ENCODE results near the gene ABCG1.

Gene ABCG1

DNA sequence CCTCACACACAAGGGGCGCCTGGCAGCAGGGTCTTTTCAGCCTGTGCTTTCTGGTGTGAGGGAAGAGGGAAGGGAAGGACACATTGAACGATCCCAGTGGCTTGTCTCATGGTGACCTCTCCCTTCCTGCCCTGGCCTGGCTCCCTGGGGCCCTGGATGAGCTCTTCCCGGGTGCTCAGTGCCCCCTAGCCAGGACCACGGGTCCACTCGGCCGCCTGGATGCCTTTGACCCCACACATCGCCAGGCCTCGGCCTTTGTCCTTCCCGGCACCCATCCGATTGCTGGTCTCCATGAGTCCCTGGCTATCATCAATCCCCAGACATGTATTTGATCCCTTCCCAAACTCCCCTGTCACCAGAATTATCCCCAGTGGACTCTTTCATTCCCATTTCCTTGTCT is 102.3 kb downstream of the ABCG1 start:
- no peaks in the 10 kb centered on the region for H3K27me3 ChIP-seq (ENCODE audit: control insufficient read depth, insufficient read depth, low read length)
- no peaks in the 10 kb centered on the region for H3K79me2 ChIP-seq
- no peak overlapping the region for H3K4me3 ChIP-seq (ENCODE audit: low read depth, low read length)
- H3K9ac ChIP-seq, result no peak overlapping the region
- H3K4me1 ChIP-seq, result no peaks in the 10 kb centered on the region
- no peaks in the 10 kb centered on the region for H3K9me3 ChIP-seq (ENCODE audit: control insufficient read depth, low read length)
- H2AFZ ChIP-seq, result no peak overlapping the region
- TF ChIP-seq, protein P1, sequence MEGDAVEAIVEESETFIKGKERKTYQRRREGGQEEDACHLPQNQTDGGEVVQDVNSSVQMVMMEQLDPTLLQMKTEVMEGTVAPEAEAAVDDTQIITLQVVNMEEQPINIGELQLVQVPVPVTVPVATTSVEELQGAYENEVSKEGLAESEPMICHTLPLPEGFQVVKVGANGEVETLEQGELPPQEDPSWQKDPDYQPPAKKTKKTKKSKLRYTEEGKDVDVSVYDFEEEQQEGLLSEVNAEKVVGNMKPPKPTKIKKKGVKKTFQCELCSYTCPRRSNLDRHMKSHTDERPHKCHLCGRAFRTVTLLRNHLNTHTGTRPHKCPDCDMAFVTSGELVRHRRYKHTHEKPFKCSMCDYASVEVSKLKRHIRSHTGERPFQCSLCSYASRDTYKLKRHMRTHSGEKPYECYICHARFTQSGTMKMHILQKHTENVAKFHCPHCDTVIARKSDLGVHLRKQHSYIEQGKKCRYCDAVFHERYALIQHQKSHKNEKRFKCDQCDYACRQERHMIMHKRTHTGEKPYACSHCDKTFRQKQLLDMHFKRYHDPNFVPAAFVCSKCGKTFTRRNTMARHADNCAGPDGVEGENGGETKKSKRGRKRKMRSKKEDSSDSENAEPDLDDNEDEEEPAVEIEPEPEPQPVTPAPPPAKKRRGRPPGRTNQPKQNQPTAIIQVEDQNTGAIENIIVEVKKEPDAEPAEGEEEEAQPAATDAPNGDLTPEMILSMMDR (IDR thresholded peaks at IDR 0.05), result no peak
- no peak overlapping the region for H3K4me2 ChIP-seq (ENCODE audit: low read length)
- no peaks in the 10 kb centered on the region for H3K36me3 ChIP-seq (ENCODE audit: control insufficient read depth, insufficient read depth, low read length)
- no peak overlapping the region for H3K27ac ChIP-seq

DNA sequence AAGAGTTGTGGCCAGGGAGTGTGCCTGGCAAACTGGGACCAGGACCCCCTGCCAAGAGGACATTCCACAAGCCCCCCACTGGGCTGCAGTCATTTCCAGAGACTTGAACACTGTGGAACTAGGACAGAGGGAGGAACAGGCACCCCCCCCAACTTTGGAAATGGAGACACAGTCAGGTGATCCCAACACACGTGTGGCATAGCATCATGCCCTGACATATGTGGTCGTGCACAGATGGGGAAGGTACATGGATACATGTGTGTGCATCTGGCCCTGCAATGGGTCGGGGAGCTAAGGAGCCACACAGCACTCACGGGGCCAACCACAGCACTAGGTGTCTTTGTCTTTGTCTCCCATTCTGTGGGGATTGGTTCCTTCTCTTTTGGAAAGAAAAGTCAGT is 102.9 kb downstream of the ABCG1 start:
- Histone ChIP-seq H3K9me3 (ENCODE audit: control insufficient read depth, low read length) (no peaks in the 10 kb centered on the region), H3K27me3 (ENCODE audit: control insufficient read depth, insufficient read depth, low read length) (no peaks in the 10 kb centered on the region), H3K4me3 (ENCODE audit: low read depth, low read length) (no peak overlapping the region), H3K4me2 (ENCODE audit: low read length) (no peak overlapping the region), H3K79me2 (no peaks in the 10 kb centered on the region), H3K27ac (no peak overlapping the region), H3K36me3 (ENCODE audit: control insufficient read depth, insufficient read depth, low read length) (no peaks in the 10 kb centered on the region), H2AFZ (no peak overlapping the region), H3K9ac (no peak overlapping the region), H3K4me1 (no peaks in the 10 kb centered on the region)
- TF ChIP-seq, protein P1 (IDR thresholded peaks at IDR 0.05), result no peak

GRCh38 chr21:42324896-42325295 is 106.0 kb downstream of the ABCG1 start:
- Histone ChIP-seq H3K9ac (no peak overlapping the region), H3K9me3 (ENCODE audit: control insufficient read depth, low read length) (no peaks in the 10 kb centered on the region), H3K4me1 (no peaks in the 10 kb centered on the region), H3K4me3 (ENCODE audit: low read depth, low read length) (no peak overlapping the region), H3K36me3 (ENCODE audit: control insufficient read depth, insufficient read depth, low read length) (no peaks in the 10 kb centered on the region), H2AFZ (no peak overlapping the region), H3K27ac (no peak overlapping the region), H3K4me2 (ENCODE audit: low read length) (no peak overlapping the region), H3K79me2 (no peaks in the 10 kb centered on the region), H3K27me3 (ENCODE audit: control insufficient read depth, insufficient read depth, low read length) (no peaks in the 10 kb centered on the region)
- TF ChIP-seq, protein P1 (IDR thresholded peaks at IDR 0.05), result no peak

DNA sequence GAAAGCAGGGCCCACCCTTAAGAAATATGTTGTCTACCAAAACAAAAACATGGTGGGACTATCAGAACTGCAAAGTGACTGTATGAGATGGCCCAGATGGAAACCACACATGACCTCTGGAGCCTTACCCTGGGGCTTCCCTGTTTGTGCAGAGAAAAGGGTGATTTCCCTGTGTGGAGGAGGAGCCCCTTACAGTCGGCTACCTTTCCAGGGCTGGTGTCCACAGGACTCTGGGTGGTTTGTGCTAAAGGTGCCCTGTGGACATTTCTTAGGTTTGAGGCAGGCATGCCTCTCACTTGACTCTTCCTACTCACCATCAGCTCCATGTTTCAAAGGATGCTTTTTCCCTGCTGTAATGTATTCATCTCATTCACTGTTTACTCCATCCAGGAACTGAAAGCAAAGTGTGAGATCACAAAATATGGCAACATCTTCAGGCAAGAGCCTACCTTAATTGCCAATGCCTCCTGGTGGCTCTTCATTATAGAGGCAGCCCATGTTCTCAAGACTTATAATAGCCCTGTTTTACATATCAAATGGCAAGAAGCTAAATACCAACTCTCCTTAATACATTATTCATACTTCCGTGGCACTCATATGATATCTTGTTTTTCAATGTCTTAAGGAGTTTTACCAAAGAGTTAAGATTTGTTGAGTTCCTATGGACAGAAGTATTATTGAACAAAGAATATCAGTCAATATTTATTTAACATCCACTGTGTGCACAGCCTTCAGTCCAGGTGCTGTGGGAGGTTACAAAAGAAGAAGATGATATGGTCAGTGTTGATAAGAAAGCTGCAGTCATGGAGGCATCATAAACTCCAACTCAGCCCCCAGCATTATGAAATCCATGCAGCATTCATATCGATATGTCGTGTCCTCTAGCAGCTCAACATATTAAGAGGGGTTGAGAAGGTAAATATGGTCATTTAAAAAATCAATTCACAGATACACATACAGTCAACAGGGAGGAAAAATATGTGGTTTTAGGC is 111.7 kb downstream of the ABCG1 start:
- Histone ChIP-seq H3K4me2 (ENCODE audit: low read length) (no peak overlapping the region), H3K36me3 (ENCODE audit: control insufficient read depth, insufficient read depth, low read length) (no peaks in the 10 kb centered on the region), H3K27me3 (ENCODE audit: control insufficient read depth, insufficient read depth, low read length) (no peaks in the 10 kb centered on the region), H3K27ac (no peak overlapping the region), H3K9ac (no peak overlapping the region), H3K79me2 (no peaks in the 10 kb centered on the region), H2AFZ (no peak overlapping the region), H3K4me3 (ENCODE audit: low read depth, low read length) (no peak overlapping the region), H3K4me1 (no peaks in the 10 kb centered on the region), H3K9me3 (ENCODE audit: control insufficient read depth, low read length) (no peaks in the 10 kb centered on the region)
- TF ChIP-seq, protein P1 (IDR thresholded peaks at IDR 0.05), result no peak

All from parathyroid adenoma (tissue), 2 donors.